ENCODE results near the gene WLS.
"Not testable (repeated sequence)": the region's sequence is repeated elsewhere in the genome, so short reads cannot be mapped to it uniquely, and the experiment has no call there.

The WLS gene

DNA sequence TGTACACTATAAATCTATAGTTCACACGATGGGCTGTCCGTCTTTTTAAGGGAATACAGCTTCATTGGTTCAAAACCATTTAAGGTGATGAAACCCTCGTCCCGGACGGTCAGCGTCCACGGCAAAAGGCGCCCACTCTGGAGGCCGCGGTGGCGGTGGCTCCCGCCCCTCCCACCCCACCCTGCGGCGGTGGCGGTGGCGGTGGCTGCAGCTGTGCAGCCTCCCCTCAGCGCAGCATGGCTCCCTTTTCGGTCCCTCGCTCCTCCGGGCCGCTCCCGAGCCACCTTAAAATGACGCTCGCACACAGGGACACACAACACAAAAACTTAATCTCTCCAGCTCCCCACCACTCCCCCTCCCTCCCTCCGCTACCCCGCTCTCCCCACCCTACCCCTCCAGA is 69.1 kb downstream of the WLS start:
- no peak for DNase-seq (ENCODE audit: low read depth)
- TF ChIP-seq, protein P1, sequence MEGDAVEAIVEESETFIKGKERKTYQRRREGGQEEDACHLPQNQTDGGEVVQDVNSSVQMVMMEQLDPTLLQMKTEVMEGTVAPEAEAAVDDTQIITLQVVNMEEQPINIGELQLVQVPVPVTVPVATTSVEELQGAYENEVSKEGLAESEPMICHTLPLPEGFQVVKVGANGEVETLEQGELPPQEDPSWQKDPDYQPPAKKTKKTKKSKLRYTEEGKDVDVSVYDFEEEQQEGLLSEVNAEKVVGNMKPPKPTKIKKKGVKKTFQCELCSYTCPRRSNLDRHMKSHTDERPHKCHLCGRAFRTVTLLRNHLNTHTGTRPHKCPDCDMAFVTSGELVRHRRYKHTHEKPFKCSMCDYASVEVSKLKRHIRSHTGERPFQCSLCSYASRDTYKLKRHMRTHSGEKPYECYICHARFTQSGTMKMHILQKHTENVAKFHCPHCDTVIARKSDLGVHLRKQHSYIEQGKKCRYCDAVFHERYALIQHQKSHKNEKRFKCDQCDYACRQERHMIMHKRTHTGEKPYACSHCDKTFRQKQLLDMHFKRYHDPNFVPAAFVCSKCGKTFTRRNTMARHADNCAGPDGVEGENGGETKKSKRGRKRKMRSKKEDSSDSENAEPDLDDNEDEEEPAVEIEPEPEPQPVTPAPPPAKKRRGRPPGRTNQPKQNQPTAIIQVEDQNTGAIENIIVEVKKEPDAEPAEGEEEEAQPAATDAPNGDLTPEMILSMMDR (conservative IDR thresholded peaks at IDR 0.05; ENCODE audit: low read depth, low read length) = no peak
- H3K4me3 ChIP-seq (ENCODE audit: low read depth, low read length) = no peak overlapping the region

DNA sequence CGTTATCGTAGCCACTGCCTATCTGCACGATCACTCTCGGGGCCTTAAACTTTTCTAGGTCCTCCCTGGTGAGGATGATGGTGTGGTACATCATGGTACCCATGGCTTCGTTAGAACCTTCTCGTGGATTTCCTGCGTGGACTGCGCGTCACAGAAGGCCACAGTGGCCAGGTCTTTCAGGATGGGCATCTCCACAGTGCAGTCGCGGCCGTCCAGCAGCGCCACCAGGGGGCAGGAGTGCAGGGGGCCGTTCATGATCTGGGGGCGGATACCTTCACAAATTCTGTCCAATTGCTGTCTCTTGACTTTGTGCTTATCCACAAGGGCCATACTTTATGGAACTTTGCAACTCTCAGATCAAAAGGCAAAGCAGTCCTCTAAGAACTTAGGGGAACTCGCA is 69.6 kb downstream of the WLS start:
- TF ChIP-seq, protein P1 (conservative IDR thresholded peaks at IDR 0.05; ENCODE audit: low read depth, low read length) = peak; percentile 46
- DNase-seq (ENCODE audit: low read depth) = no peak

DNA sequence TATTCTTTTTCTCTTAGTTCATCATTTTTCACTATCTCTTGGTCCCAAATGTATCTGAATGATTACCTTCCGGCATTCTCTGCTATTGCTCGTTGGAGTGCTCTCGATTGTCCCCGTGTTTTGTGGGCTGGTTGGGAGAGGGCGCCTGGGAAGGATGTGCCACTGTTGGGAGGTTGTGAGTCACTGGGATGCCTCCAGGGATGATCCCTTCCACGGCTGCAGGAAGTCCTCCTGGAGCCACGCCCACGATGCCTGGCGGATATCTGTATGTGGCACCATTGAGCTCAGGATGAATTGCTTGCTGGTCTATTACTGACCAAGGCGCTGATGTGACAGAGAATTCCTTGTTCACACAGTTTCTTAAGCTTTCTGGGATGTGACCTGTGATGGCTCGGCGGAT is 70.7 kb downstream of the WLS start:
- H3K4me3 ChIP-seq (ENCODE audit: low read depth, low read length); DNase-seq (ENCODE audit: low read depth): not testable (repeated sequence)

More for the DNA sequence above, 69.6 kb downstream of the WLS start:
- H3K4me3 ChIP-seq (ENCODE audit: low read depth, low read length) = no peak overlapping the region

DNA sequence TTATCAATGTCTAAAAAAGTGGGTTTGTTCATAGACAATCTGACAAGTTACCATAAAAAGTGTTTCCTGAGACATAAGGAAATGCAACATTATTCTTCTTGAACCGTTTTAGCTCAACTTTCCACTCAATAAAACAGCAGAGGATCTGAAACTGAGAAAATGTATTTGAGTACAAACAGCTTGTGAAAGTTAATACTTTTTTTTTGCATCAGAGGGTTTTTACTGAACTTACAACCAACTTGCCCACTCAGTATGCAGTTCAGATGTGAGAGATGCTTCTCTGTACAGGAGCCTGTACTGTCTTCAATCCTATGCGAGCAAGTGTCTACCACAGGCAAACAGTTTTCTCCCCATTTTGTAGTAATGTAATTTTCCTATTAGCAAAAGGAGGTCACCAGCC is 71.4 kb downstream of the WLS start:
- H3K4me3 ChIP-seq (ENCODE audit: low read depth, low read length); DNase-seq (ENCODE audit: low read depth): not testable (repeated sequence)

DNA sequence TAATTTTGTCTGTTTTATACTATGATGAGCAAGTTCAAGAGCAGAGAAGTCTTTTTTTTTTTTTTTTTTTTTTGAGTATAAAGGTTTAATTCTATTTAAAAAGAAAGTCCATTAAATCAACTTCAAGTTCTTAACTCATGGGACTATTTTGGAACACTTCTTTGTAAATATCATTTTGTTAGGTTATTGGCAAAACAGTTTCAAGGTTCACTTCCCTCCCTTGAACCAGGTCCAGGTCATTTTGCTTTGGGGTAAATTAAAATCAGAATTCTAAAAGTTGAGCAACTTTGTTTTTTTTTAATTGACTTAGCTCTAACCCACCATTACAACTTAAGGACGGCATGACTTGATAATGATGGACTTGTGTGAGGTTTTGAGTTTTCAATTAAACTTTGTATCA is 72.3 kb downstream of the WLS start:
- no peak overlapping the region for H3K4me3 ChIP-seq (ENCODE audit: low read depth, low read length)
- DNase-seq (ENCODE audit: low read depth) = no peak
- TF ChIP-seq, protein P1 (conservative IDR thresholded peaks at IDR 0.05; ENCODE audit: low read depth, low read length) = no peak

DNA sequence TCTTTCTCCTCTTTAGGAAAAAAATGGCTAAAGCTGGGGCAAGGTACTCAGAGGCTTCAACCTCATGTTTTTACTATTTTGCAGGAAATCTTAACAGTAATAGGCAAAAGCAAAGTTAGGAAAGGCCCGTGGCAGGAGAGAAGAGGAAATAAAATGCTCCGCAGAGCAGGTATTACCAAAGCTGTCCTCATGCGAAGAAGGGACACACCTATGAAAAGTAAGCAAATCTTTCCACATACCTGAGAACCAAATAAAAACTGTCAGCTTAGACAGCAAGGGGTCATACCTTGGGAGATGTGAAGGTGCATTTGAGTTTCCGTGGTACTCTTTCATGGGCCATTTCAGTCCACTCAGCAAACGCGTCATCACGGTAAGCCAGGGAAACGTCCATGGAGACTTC is 73.5 kb downstream of the WLS start:
- TF ChIP-seq, protein P1 (conservative IDR thresholded peaks at IDR 0.05; ENCODE audit: low read depth, low read length) = no peak

DNA sequence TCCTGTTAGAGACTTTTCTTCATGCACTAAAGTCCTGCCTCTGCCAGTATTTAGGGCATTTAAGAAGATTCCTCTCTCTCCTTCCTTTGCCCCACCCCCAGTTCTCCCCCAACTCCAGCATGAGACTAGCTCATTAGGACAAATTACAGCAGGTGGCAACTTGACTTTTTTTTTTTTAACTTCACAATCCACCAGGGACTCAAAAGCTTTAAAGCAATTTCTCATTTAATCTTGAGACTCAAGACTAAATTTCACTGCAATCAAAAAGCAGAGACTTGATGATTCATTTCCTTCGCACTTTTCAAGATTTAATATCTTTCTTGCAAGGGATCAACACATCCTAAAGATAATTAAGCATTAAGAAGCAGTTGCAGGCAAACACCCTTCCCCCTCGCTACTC is 74.9 kb downstream of the WLS start:
- H3K4me3 ChIP-seq (ENCODE audit: low read depth, low read length) = no peak overlapping the region
- no peak for DNase-seq (ENCODE audit: low read depth)
- TF ChIP-seq, protein P1 (conservative IDR thresholded peaks at IDR 0.05; ENCODE audit: low read depth, low read length) = no peak

More for the DNA sequence above, 73.5 kb downstream of the WLS start:
- no peak for DNase-seq (ENCODE audit: low read depth)
- no peak overlapping the region for H3K4me3 ChIP-seq (ENCODE audit: low read depth, low read length)

DNA sequence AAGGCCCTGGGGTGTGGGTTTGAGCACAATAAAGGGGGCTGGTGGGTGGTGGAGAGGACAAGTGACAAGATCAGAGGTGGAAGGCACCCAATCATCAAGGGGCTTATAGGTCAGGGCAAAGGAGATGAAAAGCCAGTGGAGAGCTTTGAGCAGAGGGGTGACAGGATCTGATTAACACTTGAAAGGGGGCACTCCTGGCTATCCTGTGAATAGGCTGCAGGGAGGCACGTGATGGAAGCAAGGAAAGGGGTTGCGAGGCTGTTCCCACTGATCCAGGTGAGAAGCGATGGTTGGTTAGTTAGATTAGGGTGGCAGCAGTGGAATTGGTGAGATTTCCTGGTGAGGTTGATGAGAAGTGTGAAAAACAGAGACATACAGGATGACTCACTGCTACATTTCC is 80.6 kb downstream of the WLS start:
- TF ChIP-seq, protein P1 (conservative IDR thresholded peaks at IDR 0.05; ENCODE audit: low read depth, low read length) = no peak
- DNase-seq (ENCODE audit: low read depth) = no peak
- no peak overlapping the region for H3K4me3 ChIP-seq (ENCODE audit: low read depth, low read length)

Data from choroid plexus epithelial cell (primary cell).